Activated T-helper 2 cell treated with anti-CD3 and anti-CD28 coated beads, Interferon-gamma antibody, Interleukin-2, Interleukin-4, amounts not matched to agents 10 μg/mL and 5 μg/mL and 100 μg/mL, durations not matched to agents 14 hours and 24 hours and 36 hours (primary cell): ENCODE measurements around the gene ATAD2B. TPM values are rescaled to one million over a fixed set of nuclear protein-coding genes. Genes with fewer than 3 reads are reported as not detected.

Source experiments
- DNase-seq: peaks from one replicate; pipeline ENCODE4 v3.0.0; 2021; ENCODE audit warnings: low spot score
- H3K27ac Mint-ChIP-seq: one replicate; pipeline ENCODE4 v1.8.0; 2021; ENCODE audit warnings: mixed read lengths
- H3K27me3 Mint-ChIP-seq: one replicate; pipeline ENCODE4 v1.8.0; 2021; ENCODE audit warnings: low read depth, mixed read lengths
- H3K36me3 Mint-ChIP-seq: one replicate; pipeline ENCODE4 v1.8.0; 2021; ENCODE audit warnings: low read depth, mixed read lengths
- H3K4me1 Mint-ChIP-seq: one replicate; pipeline ENCODE4 v1.8.0; 2021; ENCODE audit warnings: low read depth, mixed read lengths
- H3K4me3 Mint-ChIP-seq: one replicate; pipeline ENCODE4 v1.8.0; 2021; ENCODE audit warnings: low read depth, mild to moderate bottlenecking, moderate library complexity, mixed read lengths
- H3K9me3 Mint-ChIP-seq: one replicate; pipeline ENCODE4 v1.8.0; 2021; ENCODE audit warnings: mixed read lengths
- intact Hi-C: fragments of 100-400 bp; cut with micrococcal nuclease; formaldehyde crosslinking; loops from one replicate; pipeline ENCODE4 v1.15.1; 2023
- total RNA-seq: library from RNA; stranded (reverse); gene quantifications from 2 replicates; pipeline ENCODE4 v1.2.3, GENCODE V29; 2022

The ATAD2B gene
- total RNA-seq, 1 donor from 2014 or later = 24.8 TPM

GRCh38 chr2:23903034-23903433 lies 23.9 kb downstream of the ATAD2B start:
- no peaks in the 10 kb centered on the region for H3K9me3 Mint-ChIP-seq
- H3K4me3 Mint-ChIP-seq = no peak overlapping the region
- peaks cover 2% of the 10 kb centered on the region for H3K36me3 Mint-ChIP-seq
- H3K4me1 Mint-ChIP-seq = peaks cover 12% of the 10 kb centered on the region
- no peaks in the 10 kb centered on the region for H3K27me3 Mint-ChIP-seq
- no peak for DNase-seq
- H3K27ac Mint-ChIP-seq = no peak overlapping the region
- intact Hi-C loops = no loop called here

- H3K4me1 Mint-ChIP-seq = peaks cover 12% of the 10 kb centered on the region
- H3K4me3 Mint-ChIP-seq = no peak overlapping the region
- intact Hi-C loops = no loop called here
Observed at GRCh38 chr2:23901966-23902846, 24.7 kb downstream of the ATAD2B start.

GRCh38 chr2:23900541-23901322 lies 26.2 kb downstream of the ATAD2B start:
- no peak overlapping the region for H3K27ac Mint-ChIP-seq
- peaks cover 2% of the 10 kb centered on the region for H3K36me3 Mint-ChIP-seq
- intact Hi-C loops = no loop called here
- H3K4me3 Mint-ChIP-seq = no peak overlapping the region
- peaks cover 12% of the 10 kb centered on the region for H3K4me1 Mint-ChIP-seq
- no peaks in the 10 kb centered on the region for H3K9me3 Mint-ChIP-seq
- H3K27me3 Mint-ChIP-seq = no peaks in the 10 kb centered on the region
- DNase-seq = no peak

More at GRCh38 chr2:23901966-23902846, 24.7 kb downstream of the ATAD2B start:
- H3K36me3 Mint-ChIP-seq = peaks cover 2% of the 10 kb centered on the region
- H3K9me3 Mint-ChIP-seq = no peaks in the 10 kb centered on the region
- H3K27me3 Mint-ChIP-seq = no peaks in the 10 kb centered on the region
- no peak overlapping the region for H3K27ac Mint-ChIP-seq
- DNase-seq = no peak

- intact Hi-C loops = no loop called here
- DNase-seq = no peak
- Mint-ChIP-seq H3K27me3 (no peaks in the 10 kb centered on the region), H3K27ac (no peak overlapping the region), H3K4me3 (no peak overlapping the region), H3K36me3 (peaks cover 2% of the 10 kb centered on the region), H3K4me1 (peaks cover 9% of the 10 kb centered on the region), H3K9me3 (no peaks in the 10 kb centered on the region)
Observed at GRCh38 chr2:23900133-23900532, 26.8 kb downstream of the ATAD2B start.

GRCh38 chr2:23871206-23871605 lies 55.7 kb downstream of the ATAD2B start:
- no peak for DNase-seq
- peaks cover 7% of the 10 kb centered on the region for H3K4me1 Mint-ChIP-seq
- H3K36me3 Mint-ChIP-seq = peaks cover 45% of the 10 kb centered on the region
- no peak overlapping the region for H3K4me3 Mint-ChIP-seq
- no peaks in the 10 kb centered on the region for H3K27me3 Mint-ChIP-seq
- H3K27ac Mint-ChIP-seq = no peak overlapping the region
- H3K9me3 Mint-ChIP-seq = no peaks in the 10 kb centered on the region
- intact Hi-C loops = no loop called here

GRCh38 chr2:23867449-23867848 lies 59.5 kb downstream of the ATAD2B start:
- H3K4me1 Mint-ChIP-seq = peaks cover 7% of the 10 kb centered on the region
- intact Hi-C loops = no loop called here
- peaks cover 53% of the 10 kb centered on the region for H3K36me3 Mint-ChIP-seq
- peak overlapping the region; percentile 7 for H3K27ac Mint-ChIP-seq
- H3K27me3 Mint-ChIP-seq = no peaks in the 10 kb centered on the region
- H3K4me3 Mint-ChIP-seq = no peak overlapping the region
- no peak for DNase-seq
- H3K9me3 Mint-ChIP-seq = no peaks in the 10 kb centered on the region

- Mint-ChIP-seq H3K27me3 (no peaks in the 10 kb centered on the region), H3K9me3 (no peaks in the 10 kb centered on the region), H3K27ac (no peak overlapping the region), H3K36me3 (peaks cover 35% of the 10 kb centered on the region), H3K4me3 (no peak overlapping the region), H3K4me1 (peaks cover 5% of the 10 kb centered on the region)
- intact Hi-C loops = no loop called here
- DNase-seq = no peak
Observed at GRCh38 chr2:23862716-23863426, 64.1 kb downstream of the ATAD2B start.

GRCh38 chr2:23861952-23862351 lies 65.0 kb downstream of the ATAD2B start:
- Mint-ChIP-seq H3K4me1 (peaks cover 2% of the 10 kb centered on the region), H3K4me3 (no peak overlapping the region), H3K27me3 (no peaks in the 10 kb centered on the region), H3K9me3 (no peaks in the 10 kb centered on the region), H3K36me3 (peaks cover 30% of the 10 kb centered on the region), H3K27ac (no peak overlapping the region)
- intact Hi-C loops = no loop called here
- no peak for DNase-seq

- intact Hi-C loops = no loop called here
- DNase-seq = no peak
- H3K9me3 Mint-ChIP-seq = no peaks in the 10 kb centered on the region
- H3K27ac Mint-ChIP-seq = no peak overlapping the region
- H3K36me3 Mint-ChIP-seq = peaks cover 34% of the 10 kb centered on the region
- no peaks in the 10 kb centered on the region for H3K27me3 Mint-ChIP-seq
- H3K4me3 Mint-ChIP-seq = no peak overlapping the region
- H3K4me1 Mint-ChIP-seq = peaks cover 2% of the 10 kb centered on the region
Observed at GRCh38 chr2:23859983-23860382, 66.9 kb downstream of the ATAD2B start.

- DNase-seq = no peak
- Mint-ChIP-seq H3K4me1 (peaks cover 2% of the 10 kb centered on the region), H3K27me3 (no peaks in the 10 kb centered on the region), H3K36me3 (peaks cover 36% of the 10 kb centered on the region), H3K4me3 (no peak overlapping the region), H3K27ac (no peak overlapping the region), H3K9me3 (no peaks in the 10 kb centered on the region)
- intact Hi-C loops = no loop called here
Observed at GRCh38 chr2:23859234-23859633, 67.7 kb downstream of the ATAD2B start.

GRCh38 chr2:23850564-23851256 lies 76.2 kb downstream of the ATAD2B start:
- no peaks in the 10 kb centered on the region for H3K4me1 Mint-ChIP-seq
- intact Hi-C loops = no loop called here
- no peak for DNase-seq
- H3K27me3 Mint-ChIP-seq = no peaks in the 10 kb centered on the region
- H3K4me3 Mint-ChIP-seq = no peak overlapping the region
- peaks cover 17% of the 10 kb centered on the region for H3K36me3 Mint-ChIP-seq
- no peak overlapping the region for H3K27ac Mint-ChIP-seq
- no peaks in the 10 kb centered on the region for H3K9me3 Mint-ChIP-seq

GRCh38 chr2:23844905-23845304 lies 82.0 kb downstream of the ATAD2B start:
- Mint-ChIP-seq H3K36me3 (peaks cover 42% of the 10 kb centered on the region), H3K9me3 (peaks cover 11% of the 10 kb centered on the region), H3K27me3 (no peaks in the 10 kb centered on the region), H3K4me3 (no peak overlapping the region), H3K27ac (no peak overlapping the region), H3K4me1 (no peaks in the 10 kb centered on the region)
- intact Hi-C loops = no loop called here
- DNase-seq = no peak
